Hepatocyte (in vitro differentiated cells): ENCODE measurements around the gene ADGRA1.

ENCODE experiments used
- EZH2 ChIP-seq: fragments of 200-600 bp; sonication (generic); IDR thresholded peaks from 2 replicates; pipeline ENCODE4 v1.6.1; 2016; ENCODE audit warnings: antibody characterized with exemption, mild to moderate bottlenecking, borderline replicate concordance
- EZH2phosphoT487 ChIP-seq: fragments of 200-600 bp; sonication (generic); IDR thresholded peaks from one replicate; pipeline ENCODE4 v1.6.1; 2018; ENCODE audit warnings: antibody characterized with exemption, mild to moderate bottlenecking, low read depth, moderate library complexity; ENCODE audit not compliant: unreplicated experiment, severe bottlenecking
- TF ChIP-seq, protein P1 (sequence below): fragments of 200-600 bp; sonication (generic); IDR thresholded peaks from 2 replicates; pipeline ENCODE4 v1.5.1; 2016; ENCODE audit warnings: antibody characterized with exemption, mild to moderate bottlenecking; ENCODE audit not compliant: poor library complexity

DNA sequence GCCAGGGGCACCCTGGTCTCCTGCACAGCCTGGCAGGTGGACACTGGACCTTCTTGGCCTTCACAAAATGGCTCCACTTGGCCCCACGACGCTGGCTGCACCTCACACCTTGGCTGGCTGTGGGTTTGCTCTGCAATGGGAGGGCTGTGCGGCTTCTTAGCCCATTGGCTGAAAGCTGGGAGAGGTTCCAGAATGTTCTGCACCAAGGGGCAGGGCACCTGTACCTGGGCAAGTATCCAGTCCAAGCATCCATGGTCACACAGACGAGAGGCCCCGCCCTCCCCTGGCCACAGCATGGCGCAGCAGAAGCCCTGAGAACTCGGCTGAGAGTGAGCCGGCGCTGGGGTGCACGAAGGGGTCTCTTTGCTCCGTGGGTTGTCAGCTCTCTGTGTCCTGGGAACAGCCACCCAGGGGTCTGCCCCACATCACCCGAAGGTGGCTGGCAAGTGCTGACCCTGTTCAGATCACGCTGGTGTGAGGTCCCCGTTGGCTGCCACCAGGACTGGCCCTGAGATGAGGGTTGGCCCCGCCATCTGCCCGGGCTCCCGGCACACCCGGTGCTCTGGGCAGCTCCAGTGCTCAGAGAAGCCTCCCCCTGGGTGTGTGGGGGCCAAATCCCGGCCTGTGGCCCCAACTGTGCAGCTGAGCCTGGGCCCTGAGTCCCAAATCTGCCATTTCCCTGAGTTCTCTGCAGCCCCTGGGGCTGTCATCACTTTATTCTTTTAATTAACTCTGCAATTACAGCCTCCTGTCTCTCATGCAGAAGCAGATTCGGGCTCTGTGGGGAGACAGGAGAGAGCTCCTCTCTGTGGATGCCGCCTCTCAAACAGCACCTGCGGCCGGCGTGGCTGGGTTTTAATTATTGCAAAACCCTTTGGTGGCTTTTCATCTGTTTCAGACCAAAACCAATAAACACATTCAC is 19.4 kb upstream of the ADGRA1 start:
- TF ChIP-seq, protein P1, sequence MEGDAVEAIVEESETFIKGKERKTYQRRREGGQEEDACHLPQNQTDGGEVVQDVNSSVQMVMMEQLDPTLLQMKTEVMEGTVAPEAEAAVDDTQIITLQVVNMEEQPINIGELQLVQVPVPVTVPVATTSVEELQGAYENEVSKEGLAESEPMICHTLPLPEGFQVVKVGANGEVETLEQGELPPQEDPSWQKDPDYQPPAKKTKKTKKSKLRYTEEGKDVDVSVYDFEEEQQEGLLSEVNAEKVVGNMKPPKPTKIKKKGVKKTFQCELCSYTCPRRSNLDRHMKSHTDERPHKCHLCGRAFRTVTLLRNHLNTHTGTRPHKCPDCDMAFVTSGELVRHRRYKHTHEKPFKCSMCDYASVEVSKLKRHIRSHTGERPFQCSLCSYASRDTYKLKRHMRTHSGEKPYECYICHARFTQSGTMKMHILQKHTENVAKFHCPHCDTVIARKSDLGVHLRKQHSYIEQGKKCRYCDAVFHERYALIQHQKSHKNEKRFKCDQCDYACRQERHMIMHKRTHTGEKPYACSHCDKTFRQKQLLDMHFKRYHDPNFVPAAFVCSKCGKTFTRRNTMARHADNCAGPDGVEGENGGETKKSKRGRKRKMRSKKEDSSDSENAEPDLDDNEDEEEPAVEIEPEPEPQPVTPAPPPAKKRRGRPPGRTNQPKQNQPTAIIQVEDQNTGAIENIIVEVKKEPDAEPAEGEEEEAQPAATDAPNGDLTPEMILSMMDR, result no peak
- TF ChIP-seq EZH2 (no peak), EZH2phosphoT487 (no peak)
